C4-2B (cell line): Measurements from ENCODE around the gene WASF2.

ENCODE experiments used
- CTCF ChIP-seq: fragments of 450-650 bp; conservative IDR thresholded peaks from 2 replicates; pipeline ENCODE4 v1.5.1; 2017; ENCODE audit warnings: mild to moderate bottlenecking
- ZFX ChIP-seq: fragments of 450-650 bp; IDR thresholded peaks from 2 replicates; pipeline ENCODE4 v1.6.1; 2017

GRCh38 chr1:27475720-27476119 is 14.2 kb downstream of the WASF2 start:
- TF ChIP-seq CTCF (no peak), ZFX (no peak)
